HG03039 (cell line): ENCODE data around the gene OSM.

Source experiments
- ATAC-seq: cut with Tn5 transposase; IDR thresholded peaks from one replicate; pipeline ENCODE4 v1.9.1; 2021; ENCODE audit warnings: mild to moderate bottlenecking, moderate library complexity; ENCODE audit not compliant: unreplicated experiment

OSM gene

DNA sequence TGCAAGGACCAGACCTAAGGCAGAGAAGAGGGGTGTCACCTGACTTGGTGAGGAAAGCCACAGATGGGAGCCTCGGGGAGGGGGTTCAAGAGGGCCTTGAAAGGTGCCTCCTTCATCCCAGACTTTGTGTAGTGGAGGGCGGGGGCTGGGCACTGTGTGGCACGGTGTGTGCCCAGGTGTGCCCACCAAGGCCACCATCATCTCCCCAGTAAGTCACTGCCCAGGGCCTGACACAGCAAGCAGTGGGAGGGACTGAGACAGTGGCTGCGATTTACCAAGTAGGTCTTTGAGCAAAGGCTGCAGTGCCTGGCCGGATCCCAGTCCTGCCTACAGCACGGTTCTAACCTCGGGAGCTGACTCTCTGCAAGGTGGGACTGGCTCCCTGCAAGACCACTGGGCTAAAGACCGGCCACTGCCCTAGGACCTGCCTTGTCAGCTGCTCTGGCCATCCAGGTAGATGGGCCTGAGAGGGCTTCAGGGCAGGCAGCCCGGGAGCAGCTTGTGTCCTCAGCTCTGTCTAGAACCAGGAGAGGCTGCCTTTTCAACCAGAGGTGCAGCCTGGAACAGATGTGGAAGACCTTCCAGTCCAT, 1.4 kb downstream of the OSM start:
- no peak for ATAC-seq

DNA sequence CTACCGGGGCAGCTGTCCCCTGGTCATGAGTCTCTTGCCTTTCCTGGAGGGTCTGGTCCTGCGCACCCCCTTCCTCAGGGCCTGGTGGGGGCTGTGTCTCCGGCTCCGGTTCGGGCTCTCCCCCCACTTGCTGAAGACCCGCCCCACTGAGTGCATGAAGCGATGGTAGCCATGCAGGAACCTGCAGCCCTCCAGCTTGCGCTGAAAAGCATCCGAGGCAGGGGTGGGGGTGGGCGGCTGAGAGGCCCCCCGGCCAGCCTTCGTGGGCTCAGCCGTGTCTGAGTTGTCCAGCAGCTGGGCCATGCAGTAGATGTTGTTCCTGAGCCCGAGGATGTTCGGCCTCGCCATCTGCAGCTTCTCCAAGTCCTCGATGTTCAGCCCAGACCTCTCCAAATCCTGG, 2.8 kb downstream of the OSM start:
- ATAC-seq, result no peak

DNA sequence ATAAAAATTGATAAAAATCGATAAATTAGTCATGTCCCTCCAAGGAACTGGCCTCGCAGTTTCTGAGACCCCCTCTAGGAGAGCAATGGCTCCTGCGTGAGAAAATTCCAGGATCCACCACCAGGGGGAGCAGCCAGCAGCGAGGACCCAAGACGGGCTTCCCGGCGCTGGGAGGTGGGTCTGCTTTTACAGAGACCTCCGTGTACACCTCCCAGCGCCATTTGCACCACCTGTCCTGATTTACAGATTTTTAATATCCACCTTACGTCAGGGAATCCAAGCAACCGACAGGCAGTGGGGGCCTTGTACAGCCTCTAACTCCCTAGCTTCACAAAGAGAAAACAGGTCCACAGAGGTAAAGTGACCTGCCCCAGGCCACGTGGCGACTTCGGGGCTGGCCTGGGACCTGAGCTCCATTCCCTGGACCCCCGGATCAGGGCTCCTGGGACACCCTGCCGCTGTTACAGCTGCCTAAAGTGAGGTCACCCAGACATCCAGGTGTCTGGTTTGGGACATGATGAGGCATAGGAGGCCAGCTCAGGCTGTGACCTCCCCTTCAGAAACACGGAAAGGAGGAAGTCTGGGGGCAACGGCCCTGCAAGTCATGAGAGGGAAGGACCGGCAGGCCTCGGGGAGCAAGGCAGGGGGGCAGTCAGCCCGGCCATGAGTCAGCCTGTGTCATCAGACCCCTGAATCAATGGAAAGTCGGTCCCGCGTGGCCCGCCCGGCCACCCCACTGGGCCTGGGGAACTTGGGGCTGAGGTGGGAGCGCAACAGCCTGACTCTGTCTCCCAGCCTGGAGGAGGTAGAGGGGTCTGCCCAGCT, 3.5 kb downstream of the OSM start:
- ATAC-seq, result no peak

DNA sequence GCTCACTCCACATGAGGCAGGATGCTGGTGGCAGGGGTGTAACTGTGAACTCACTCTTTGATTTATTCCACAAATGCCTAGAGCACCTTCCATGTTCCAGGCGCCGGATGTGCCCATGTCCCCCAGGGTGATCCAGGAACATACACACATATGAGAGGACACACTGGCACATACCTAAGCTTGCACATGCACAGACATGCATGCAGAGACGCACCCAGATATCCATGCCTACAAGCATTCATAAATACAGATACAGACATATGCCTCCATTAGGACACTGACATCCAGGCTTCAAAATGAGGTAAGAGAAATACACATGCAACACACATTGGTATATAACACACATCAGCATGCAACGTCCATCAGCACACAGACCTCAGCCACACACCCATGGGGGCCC, 4.5 kb downstream of the OSM start:
- ATAC-seq, result no peak

DNA sequence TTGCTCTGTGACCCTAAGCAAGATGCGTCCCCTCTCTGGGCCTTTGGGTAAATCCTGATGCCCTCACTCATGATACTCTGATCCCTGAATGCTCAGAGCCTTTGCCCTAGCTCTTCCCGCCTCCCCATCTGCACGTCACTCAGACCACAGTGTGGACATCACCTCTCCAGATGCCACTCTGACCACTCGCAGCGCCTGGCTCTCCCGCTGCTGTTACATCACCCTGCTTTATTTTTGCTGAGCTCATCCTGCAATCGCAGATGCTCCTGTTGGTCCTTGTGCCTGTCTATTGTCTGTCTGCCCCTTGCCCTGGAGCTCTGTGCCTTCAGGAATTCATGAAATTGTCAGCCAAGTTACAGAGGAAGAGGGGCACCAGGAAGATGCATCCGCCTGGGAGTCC, 5.5 kb downstream of the OSM start:
- no peak for ATAC-seq

DNA sequence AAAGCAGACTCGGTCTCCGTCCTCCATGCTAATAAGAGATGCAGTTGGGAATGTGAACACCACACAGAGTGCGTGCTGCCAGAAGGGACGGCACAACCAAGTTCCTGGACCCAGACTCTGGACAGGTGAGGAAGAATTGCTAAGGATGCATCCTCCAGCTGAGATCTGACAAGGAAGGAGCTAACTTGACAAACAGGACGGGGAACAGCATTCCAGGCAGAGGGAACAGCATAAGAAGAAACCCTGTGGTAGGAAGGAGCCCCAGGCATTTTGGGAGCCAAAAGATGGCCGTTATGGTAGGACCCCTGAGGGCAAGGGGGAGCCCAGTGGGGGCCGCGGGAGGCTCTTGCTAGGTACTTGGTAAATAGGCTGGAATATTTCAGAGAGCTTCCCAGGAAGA, 6.0 kb downstream of the OSM start:
- no peak for ATAC-seq

DNA sequence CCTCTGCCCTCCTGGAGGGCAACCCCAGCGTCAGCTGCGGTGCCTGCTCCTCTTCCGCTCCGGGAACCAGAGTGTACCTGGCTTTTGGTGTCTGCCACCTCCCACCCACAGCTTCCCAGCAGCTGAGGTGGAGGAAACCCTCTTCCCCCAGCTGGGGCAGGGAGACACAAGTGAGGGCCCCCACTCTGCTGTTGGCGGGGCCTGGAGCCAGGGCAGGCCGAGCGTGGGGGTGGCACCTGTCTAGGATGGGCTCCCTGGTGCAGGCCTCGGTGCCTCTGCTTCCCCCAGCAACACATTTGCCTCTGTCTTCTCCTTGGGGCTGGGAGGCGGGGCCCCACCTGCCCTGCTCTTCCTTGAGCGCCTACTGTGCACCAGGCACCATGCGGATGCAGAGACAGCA, 6.4 kb downstream of the OSM start:
- ATAC-seq, result no peak

DNA sequence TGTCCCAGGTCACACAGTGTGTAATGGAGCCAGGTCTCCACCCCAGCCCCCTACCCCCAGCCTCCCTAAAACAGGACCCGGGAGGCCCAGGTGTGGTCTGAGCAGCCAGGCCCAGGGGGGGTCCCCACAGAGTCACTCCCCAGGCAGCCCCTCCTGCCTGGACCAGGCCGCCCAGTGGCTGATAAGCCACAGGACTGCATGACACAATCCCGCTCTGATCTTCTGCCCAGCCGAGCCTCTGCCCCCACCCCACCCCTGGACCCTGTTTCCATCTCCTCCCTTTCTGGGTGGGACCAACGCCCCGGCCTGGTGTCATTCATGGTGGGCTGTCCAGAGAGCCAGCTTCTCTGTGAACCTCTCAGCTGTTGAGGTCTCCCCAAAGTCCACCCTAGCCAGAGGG, 12.3 kb downstream of the OSM start:
- no peak for ATAC-seq

DNA sequence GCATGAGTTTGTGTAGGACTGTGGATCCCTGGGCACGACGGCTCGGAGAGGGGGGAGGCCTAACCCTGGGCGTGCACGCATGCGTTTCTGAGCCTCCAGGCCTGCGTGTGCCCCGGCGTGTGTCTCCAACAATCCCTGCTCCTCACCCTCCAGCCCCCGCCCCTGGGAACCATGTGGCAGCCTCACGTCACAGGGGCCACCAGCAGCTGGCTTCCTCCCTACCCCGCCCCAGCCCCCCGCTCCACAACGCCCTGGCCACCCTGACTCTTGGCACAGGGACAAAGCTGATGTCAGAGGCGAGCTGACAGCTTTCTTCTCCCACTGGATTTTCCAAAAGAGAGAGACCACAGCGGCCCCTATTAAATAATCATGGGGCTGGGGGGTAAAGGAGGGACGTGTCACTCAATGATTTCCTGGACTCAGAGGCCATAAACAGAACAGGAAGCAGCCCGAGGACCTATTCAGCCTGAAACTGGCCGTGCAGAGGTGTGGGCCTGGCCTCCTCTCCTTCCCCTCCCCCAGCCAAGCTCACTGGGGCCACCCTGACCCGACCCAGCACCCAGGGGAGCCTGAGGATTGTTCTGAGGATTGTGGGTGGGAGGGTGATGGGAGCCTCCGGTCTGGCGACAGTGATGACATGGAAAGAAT, 13.3 kb downstream of the OSM start:
- ATAC-seq, result no peak

DNA sequence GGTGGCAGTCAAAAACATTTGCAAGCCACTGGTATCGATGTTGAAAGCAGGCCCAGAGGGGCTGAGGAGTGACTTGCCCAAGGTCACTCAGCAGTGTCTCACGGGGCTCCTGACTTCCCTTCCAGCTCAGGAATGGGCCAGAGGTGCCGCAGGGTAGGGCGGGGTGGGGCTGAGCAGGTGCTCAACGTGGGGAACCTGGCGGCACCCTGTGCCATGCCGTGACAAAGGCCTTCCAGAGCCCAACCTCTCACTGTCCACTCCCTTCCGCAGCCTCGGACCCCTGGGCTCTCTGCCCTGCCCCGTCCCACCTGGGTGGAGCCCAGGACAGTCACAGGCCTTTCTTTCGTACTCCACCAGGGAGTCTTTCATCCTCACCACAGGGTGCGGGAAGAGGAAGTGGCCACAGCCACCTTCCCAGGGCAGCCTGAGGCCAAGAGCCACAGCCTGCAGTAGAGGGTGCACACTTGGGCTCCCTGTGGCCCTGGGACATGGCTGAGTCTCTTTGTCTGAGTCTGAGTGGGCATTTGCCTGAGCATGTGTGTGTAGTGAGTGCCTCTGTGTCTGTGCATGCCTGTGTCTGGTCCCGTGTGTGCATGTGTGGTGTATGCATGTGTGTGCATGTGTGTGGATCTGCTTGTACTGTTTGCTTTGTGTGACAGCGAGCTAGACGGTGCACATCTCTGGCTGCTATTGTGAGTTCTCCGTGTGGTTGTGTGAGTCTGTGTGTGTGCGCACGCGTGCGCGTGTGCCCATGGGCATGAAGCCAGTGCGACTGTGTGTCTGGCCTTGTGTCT, 14.0 kb downstream of the OSM start:
- no peak for ATAC-seq

DNA sequence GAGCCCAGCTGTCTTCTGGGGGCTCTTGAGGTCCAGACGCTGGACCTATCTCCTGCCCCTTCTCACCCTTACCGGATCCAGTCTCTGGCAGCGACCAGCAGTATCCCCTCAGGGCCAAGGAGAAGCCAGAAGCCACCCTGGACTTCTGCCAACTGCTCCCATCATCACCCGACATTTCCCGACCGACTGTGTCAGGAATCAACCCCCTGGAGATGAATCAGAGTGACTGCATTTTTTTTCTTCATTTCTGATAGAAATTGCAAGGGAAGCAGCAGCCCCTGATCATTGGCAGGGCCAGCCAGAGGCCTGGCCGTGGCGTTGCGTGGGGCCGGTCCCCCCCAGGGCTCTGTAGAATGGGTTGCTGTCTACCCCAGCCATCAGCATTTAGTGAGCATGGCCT, 14.9 kb downstream of the OSM start:
- ATAC-seq, result no peak

DNA sequence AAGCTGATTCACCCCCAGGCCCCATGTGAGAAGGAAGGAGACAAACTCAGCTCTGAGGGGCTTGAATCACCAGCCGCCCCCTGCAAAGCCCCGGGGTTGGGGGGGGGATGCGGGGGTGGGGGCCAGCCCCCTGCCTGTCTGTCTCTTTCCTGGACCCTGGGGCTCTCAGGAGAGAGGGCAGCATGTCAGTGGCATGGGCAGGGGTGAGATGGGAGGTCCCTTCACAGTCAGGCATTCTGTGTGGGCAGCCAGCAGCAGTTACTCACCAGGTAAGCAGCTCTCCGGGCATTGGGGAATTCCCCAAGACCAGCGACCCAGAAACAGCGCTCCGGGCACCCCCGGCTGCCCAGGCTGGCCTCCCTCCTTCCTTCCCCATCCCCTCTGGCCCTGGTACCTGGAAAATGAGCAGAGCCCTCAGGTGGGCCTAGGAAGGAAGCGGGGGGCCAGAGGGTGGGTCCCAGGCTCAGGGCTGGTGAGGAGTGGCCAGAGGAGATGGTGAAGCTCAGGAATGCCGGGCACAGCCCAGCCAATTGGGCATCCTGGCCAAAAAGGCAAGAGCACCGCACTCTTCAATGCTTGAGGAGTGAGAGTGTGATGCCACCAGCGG, 15.9 kb downstream of the OSM start:
- ATAC-seq, result no peak

DNA sequence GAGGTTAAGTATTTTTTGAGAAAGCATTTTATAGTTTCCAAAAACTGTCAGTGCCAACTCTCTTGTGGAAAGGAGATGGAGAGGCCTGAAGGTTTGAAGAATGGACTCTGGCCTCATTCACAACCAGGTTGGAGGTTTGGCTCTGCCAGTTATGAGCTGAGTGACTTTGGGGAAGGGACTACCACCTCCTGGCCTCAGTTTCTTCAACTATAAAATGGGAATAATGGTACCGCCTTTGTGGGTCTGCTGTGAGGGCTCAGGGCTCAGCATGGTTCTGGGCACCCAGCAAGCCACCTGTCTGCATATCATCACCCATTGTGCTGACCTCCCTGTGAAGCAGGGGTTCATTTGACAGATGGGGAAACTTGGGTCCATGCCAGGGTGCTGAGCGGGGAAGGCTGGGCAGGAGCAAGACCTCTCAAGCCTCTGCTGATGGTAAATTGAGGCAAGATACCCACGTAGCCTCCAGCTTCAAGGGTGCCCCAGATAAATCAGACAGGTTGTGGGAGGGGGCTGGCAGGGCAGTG, 16.5 kb downstream of the OSM start:
- ATAC-seq, result no peak

DNA sequence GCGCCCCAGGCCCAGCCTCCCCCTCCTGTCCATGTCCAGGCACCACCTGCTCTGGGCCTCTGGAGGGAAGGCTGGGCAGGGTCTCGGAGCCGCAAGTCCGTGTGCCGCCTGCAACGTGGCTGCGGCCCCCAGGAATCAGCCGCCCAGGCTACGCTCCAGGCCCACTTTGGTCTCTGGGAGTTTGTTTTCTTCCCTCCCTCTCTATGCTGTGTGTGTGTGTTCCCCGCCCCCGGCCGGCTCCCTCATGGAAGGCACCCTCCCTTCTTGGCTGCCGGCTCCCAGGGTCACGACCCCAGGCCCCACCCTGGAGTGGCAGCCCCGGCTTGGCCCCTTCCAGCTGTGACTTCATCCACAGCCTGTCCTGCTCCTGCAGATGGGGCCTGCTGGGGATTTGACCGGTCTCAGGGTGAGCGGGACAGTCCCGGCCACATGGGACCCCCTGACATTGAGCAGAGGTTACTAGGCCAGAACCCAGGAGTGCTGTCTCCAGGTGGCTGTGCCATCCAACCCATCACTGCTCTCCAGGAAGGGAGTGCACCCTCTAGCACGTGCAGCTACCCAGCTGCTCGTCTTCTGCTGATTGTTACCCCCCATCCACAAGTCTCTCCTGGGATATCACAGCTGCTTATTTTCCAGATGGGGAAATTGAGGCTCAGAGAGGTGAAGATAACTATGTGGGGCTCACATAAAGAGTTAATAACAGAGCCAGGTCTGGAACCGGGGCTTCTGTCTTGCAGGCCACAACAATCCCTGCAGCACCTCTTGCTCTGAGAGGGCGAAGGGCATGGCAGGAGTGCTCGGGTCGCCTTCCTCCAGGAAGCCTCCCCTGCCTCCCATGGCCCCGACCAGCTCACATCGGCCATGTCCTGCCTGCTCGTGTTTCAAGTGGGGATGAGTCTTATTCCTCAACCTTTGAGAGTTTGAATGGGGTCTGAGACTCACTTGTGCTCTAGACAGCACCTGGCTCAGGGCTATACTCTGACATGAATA, 17.3 kb downstream of the OSM start:
- ATAC-seq, result no peak

DNA sequence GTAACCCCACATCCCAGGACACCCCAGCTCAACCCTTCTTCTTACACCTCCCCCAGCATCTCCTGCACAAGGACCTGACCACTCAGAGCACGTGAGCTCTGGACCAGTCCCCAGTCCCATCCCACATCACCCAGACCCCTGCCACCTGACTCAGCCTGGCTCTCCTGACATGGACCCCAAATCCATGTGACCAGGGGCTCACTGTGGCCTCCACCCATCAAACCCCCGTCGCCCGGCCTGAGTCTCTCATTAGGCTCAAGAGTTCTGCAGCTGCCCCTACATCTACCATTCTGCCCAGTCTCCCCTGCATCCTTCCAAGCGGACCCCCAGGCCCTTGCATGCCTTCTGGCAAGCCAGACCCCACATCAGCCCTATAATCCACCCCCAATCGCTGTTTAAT, 18.2 kb downstream of the OSM start:
- no peak for ATAC-seq

DNA sequence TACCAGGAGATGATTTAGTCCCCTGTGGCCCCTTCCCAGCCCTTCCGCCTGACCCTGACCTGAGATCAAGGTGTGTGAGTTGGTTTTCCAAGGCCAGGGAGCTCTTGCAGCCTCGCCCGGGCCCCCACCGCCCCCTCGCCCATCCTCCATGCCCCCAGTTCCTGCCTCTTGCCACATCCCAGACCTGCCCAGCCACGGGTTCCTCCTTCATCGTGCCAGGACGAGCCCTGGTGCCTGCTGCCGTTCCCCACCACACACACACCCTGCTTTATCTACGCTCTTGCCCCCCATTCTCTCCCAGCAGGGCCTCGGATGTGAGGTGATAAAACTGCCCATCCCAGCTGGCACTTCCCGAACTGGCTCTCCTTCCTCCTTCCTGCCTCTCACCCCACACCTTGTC, 18.7 kb downstream of the OSM start:
- ATAC-seq, result no peak

DNA sequence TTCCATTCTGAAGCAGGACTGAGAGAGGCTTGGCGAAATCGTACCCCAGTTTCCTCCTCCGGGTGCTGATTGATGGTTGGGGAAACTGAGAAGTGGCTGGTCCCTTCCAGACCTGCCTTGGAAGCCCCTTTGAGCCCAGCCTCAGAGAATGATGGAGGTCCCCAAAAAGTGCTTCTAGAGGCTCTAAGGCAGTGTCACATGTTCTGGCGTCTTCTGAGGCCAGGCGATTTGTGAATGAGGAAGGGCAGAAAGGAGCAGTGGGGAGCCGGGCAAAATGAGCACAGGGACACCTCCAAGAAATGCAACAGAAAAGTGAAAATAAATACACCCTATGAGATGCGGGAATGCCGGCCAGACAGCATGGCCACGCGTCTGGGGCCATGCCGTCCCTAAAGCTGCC, 19.1 kb downstream of the OSM start:
- no peak for ATAC-seq

DNA sequence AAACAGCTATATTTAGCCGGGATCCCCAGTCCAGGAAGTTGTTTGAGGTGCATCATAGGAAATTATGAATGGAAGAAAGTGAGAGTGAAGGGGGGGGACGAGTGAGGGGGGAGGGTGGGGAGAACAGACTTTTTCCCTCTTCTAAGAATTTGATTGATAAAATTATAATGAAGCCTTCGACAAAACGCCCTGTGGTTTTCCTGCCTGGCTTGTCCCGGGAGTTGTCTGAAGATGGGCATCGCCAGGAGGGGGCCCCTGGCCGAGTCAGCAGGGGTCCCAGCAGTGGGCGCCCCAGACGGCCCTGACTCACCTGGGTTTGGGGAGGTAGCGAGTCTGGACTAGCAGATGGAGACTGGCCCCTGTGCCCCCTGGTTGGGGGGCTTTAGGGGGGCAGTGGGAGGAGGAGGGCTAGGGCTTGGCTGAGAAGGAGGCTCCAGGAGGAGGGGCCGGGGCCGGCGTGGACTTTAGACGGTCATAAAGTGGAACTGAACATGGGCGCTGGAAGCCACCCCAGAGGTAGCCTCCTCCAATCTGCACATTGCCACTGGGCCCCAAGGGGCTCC, 19.8 kb downstream of the OSM start:
- ATAC-seq, result no peak
